Motor neuron (in vitro differentiated cells): ENCODE data around the gene BIRC2. TPM values are rescaled to one million over a fixed set of nuclear protein-coding genes. Genes with fewer than 3 reads are reported as not detected.
"Not testable (repeated sequence)": the region's sequence is repeated elsewhere in the genome, so short reads cannot be mapped to it uniquely, and the experiment has no call there.

Experiments
- ATAC-seq, 8 experiments: fragments of 200-7000 bp; cut with Tn5 transposase; replicated peaks in 6 of 8; 2 replicates each; pipeline ENCODE4 v1.8.0; 2021; ENCODE audit warnings: mild to moderate bottlenecking in 8 of 8, moderate library complexity in 8 of 8
- H3K27ac ChIP-seq, 2 donors: fragments of 250-450 bp; sonication (Bioruptor Pico); 2 replicates each; pipeline ENCODE4 v1.9.0; 2021; ENCODE audit warnings: antibody characterized with exemption in 2 of 2, mild to moderate bottlenecking in 2 of 2, moderate library complexity in 1 of 2
- H3K4me1 ChIP-seq, 2 donors: fragments of 250-450 bp; sonication (Bioruptor Pico); replicated peaks in 1 of 2; 2 replicates each; pipeline ENCODE4 v1.6.1; 2021; ENCODE audit warnings: antibody characterized with exemption in 2 of 2, mild to moderate bottlenecking in 2 of 2, moderate library complexity in 1 of 2
- H3K4me3 ChIP-seq, 5 donors: fragments of 250-450 bp; sonication (Bioruptor Pico); 2 replicates each; pipeline ENCODE4 v1.9.0; 2021; ENCODE audit warnings: antibody characterized with exemption in 5 of 5, mild to moderate bottlenecking in 5 of 5, moderate library complexity in 4 of 5
- WGBS, 10 experiments: fragments of 450-650 bp; shearing (Covaris generic); methylation state at CpG; one replicate each; pipeline ENCODE4 v1.0.0; 2022; 5-methylcytosine and 5-hydroxymethylcytosine counted together
- in situ Hi-C, 9 experiments: fragments of 400-800 bp; cut with MboI; loops; one replicate each; pipeline ENCODE4 v1.15.0; 2021; ENCODE audit warnings: low sequenced_read_pairs in 9 of 9, low pct_unique_long_range_greater_than_20kb in 2 of 9; ENCODE audit not compliant: unreplicated experiment in 9 of 9
- total RNA-seq, 8 experiments: library from RNA; unstranded; fragments of 300-600 nt; gene quantifications; 2 replicates each; pipeline versions ENCODE4 v1.2.3 to v1.2.4, GENCODE V29; 2022

Gene BIRC2
- total RNA-seq, 8 experiments from 2014 or later, result 22.1 to 65.0 (median 49.4) TPM

DNA sequence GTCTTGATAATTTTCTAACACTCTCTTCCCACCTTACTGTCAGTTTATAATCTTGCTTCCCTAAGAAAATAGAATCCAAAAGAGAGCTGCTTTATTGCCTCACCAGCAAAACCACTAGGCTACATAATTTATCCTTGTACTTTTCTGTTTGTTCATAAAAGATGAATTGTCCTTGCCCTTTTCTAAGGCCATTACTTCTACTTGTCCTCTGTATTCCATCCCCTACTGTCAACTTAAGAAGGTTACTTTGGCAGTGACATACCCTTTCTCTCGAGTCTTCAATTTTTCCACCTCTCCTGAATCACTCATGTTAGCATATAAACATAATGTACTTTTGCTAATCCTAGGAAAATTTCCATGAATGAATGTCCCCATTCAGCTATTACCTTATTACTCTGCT is 18.0 kb downstream of the BIRC2 start:
- WGBS, 10 experiments, result 67 to 100% (median 93%) methylated on average over 1 of the region's 1 CpG; no CpG with 5 or more reads in 2 of the 10 experiments
- no peak overlapping the region for H3K4me3 ChIP-seq
- no peaks in the 10 kb centered on the region for H3K4me1 ChIP-seq
- ATAC-seq, result no peak
- no peak overlapping the region for H3K27ac ChIP-seq
- in situ Hi-C loops, result loop anchor here in 1 of 9 experiments (25.0 kb wide), 1 partner anchor 247 kb away; no protein-coding TSS in a partner anchor

DNA sequence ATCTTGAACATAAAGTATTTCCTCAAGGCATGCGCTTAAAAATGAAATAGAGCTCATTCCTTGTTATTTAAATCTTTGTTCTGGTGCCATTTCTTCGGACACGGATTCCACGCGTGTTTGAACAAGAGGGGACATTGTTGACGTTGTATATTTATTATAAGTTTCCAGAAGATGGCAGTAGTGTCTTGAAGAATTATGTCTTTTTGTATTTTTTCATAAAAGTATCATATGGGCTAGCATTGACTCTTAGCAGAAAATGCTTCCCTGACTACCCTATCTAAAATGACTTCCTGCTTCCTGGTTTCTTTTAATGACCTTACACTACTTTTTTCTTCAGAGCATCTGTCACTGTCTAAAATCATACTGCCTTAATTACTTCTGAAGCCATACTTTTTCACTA is 20.4 kb downstream of the BIRC2 start:
- no peak overlapping the region for H3K27ac ChIP-seq
- in situ Hi-C loops, result loop anchor here in 1 of 9 experiments (25.0 kb wide), 1 partner anchor 245 kb away; no protein-coding TSS in a partner anchor
- H3K4me3 ChIP-seq, result no peak overlapping the region
- ATAC-seq, result peak in 1 of 8 experiments; percentile 72
- no peaks in the 10 kb centered on the region for H3K4me1 ChIP-seq
- 51 to 100% (median 79%) methylated on average over 3 to 6 of the region's 6 CpGs for WGBS, 10 experiments

DNA sequence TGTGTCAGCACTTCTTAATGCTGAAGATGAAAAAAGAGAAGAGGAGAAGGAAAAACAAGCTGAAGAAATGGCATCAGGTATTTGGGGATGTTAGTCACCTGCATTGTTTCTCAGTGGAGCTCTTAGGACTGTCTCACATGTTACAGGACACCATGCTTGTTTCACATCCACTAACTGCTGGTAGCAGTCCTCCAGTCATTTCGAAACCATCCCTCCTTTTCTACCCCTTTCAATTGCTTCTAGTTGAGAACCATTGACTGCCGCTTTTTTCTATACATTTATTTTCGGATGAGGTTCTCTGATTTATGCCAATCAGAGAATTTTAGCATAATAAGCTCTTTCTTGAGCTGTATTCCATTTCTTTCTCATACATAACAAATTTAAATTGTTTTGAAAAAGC is 21.5 kb downstream of the BIRC2 start:
- Histone ChIP-seq H3K4me1 (no peaks in the 10 kb centered on the region), H3K4me3 (no peak overlapping the region), H3K27ac (no peak overlapping the region)
- no peak for ATAC-seq
- in situ Hi-C loops, result loop anchor here in 1 of 9 experiments (25.0 kb wide), 1 partner anchor 244 kb away; no protein-coding TSS in a partner anchor
- WGBS, 10 experiments, result 67 to 100% (median 98%) methylated on average over 2 to 3 of the region's 3 CpGs

DNA sequence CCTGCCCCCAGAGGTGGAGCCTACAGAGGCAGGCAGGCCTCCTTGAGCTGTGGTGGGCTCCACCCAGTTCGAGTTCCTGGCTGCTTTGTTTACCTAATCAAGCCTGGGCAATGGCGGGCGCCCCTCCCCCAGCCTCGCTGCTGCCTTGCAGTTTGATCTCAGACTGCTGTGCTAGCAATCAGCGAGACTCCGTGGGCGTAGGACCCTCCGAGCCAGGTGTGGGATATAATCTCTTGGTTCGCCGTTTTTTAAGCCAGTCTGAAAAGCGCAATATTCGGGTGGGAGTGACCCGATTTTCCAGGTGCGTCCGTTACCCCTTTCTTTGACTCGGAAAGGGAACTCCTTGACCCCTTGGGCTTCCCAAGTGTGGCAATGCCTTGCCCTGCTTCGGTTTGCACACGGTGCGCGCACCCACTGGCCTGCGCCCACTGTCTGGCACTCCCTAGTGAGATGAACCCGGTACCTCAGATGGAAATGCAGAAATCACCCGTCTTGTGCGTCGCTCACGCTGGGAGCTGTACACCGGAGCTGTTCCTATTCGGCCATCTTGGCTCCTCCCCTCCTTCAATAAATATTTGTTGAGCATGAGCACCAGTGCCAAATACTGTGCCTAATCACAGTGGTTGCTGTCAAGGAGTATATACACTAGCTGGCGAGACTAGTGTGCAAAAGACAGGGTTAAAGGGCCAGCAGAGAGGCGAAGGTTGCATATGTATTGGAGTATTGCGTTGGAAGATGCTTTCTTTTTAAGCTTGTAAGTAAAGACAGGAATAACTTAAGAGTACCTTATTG is 27.8 kb downstream of the BIRC2 start:
- H3K4me3 ChIP-seq, result peak overlapping the region in 4 of 5 donors; percentile 20 to 29 (median 24)
- in situ Hi-C loops, result loop anchor here in 3 of 9 experiments (25.0 kb wide), 2 partner anchors 112 to 237 kb away; no protein-coding TSS in a partner anchor
- peak in 2 of 8 experiments; percentile 19 to 26 for ATAC-seq
- 42 to 100% (median 78%) methylated on average over 1 to 11 of the region's 31 CpGs; no CpG with 5 or more reads in 1 of the 10 experiments for WGBS, 10 experiments
- H3K27ac ChIP-seq, result peak overlapping the region; percentile 61 to 68
- H3K4me1 ChIP-seq, result not testable (repeated sequence)

DNA sequence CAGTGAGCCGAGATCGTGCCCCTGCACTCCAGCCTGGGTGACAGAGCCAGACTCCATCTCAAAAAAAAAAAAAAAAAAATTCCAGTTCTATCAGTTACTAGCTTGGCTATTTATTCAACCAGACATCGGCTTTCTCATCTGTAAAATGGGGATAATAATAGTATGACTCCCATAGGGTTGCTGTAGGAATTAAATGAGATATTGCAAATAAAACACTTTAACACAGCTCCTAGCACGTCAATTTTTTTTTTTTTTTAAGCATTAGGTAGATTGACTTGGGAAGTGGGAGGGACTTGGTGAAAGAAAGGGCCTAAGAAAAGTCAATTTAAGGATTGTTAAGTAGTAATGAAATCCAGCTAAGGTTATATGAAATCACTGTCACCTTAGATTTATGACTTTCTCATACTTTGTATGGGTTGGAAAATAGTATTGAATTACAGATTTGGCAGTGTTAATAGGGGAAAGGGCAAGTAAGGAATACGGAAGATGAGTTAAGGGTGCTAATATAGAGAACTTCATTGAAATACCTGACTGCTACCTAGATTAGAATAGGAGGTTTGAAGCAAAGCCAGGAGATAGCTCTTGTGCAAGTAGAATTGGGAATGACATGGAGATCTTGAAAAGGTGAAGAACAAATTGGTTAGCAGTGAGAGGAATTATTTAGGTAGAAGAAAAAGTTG is 28.8 kb downstream of the BIRC2 start:
- ATAC-seq, result no peak
- WGBS, 10 experiments, result 90 to 100% (median 100%) methylated on average over 1 to 5 of the region's 5 CpGs
- in situ Hi-C loops, result loop anchor here in 3 of 9 experiments (25.0 kb wide), 1 partner anchor 111 kb away; no protein-coding TSS in a partner anchor
- H3K4me3 ChIP-seq, result no peak overlapping the region
- H3K27ac ChIP-seq, result no peak overlapping the region
- peaks cover 5 to 9% of the 10 kb centered on the region in 2 donors for H3K4me1 ChIP-seq

DNA sequence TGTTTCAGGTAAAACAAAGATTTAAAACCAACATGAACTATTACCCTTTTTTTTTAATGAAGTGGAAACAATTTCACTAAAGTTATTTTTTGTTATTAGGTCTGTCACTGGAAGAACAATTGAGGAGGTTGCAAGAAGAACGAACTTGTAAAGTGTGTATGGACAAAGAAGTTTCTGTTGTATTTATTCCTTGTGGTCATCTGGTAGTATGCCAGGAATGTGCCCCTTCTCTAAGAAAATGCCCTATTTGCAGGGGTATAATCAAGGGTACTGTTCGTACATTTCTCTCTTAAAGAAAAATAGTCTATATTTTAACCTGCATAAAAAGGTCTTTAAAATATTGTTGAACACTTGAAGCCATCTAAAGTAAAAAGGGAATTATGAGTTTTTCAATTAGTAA is 30.9 kb downstream of the BIRC2 start:
- Histone ChIP-seq H3K4me3 (no peak overlapping the region), H3K27ac (no peak overlapping the region), H3K4me1 (peaks cover 5 to 9% of the 10 kb centered on the region in 2 donors)
- ATAC-seq, result no peak
- in situ Hi-C loops, result loop anchor here in 3 of 9 experiments (25.0 kb wide), 1 partner anchor 109 kb away; no protein-coding TSS in a partner anchor
- WGBS, 10 experiments, result 60 to 100% (median 85%) methylated on average over 1 to 2 of the region's 2 CpGs; no CpG with 5 or more reads in 1 of the 10 experiments

DNA sequence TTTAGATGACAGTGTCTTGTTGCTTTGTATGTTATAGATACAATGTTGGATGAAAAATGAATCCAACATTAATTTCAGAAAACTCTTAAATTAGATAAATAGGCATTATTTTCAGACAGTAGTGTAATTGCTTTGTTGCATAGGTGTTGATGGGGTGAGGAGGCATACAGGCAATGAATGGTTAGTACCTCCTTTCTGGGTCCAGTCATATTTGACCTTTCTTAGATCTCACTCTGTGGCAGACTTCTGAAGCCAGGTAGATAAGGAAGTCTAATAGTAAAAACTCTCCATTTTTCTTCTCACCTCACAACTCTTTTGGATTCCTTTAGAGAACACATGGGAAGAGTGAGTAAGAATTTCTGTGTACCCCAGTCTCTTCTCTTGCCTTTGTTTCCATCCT is 31.8 kb downstream of the BIRC2 start:
- Histone ChIP-seq H3K4me3 (no peak overlapping the region), H3K27ac (no peak overlapping the region), H3K4me1 (peaks cover 5 to 9% of the 10 kb centered on the region in 2 donors)
- no peak for ATAC-seq
- in situ Hi-C loops, result loop anchor here in 3 of 9 experiments (25.0 kb wide), 1 partner anchor 108 kb away; no protein-coding TSS in a partner anchor

DNA sequence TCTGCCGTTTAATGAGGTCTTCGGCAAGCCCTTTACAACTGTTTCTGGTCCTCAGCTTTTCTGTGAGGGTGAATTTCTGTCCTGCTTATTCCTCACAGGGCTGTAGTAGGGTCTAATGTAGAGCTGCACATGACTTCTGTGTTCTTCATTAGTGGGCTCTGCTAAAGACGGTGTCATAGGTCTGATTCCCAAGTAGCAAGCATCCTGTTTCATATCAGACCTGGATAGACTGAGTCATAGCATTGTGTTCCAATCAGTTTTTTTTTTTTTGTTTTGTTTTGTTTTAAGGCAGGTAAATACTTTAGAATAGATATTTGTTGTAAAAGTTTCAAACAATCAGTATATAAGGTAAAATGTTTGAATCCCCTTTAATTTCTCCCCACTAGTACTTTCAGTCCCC is 35.4 kb downstream of the BIRC2 start:
- in situ Hi-C loops, result loop anchor here in 3 of 9 experiments (25.0 kb wide), 1 partner anchor 105 kb away; no protein-coding TSS in a partner anchor
- H3K4me1 ChIP-seq, result peaks cover 5 to 6% of the 10 kb centered on the region in 2 donors
- no peak overlapping the region for H3K4me3 ChIP-seq
- WGBS, 10 experiments, result 78 to 100% (median 94%) methylated on average over 1 to 3 of the region's 3 CpGs; no CpG with 5 or more reads in 2 of the 10 experiments
- ATAC-seq, result no peak
- no peak overlapping the region for H3K27ac ChIP-seq

DNA sequence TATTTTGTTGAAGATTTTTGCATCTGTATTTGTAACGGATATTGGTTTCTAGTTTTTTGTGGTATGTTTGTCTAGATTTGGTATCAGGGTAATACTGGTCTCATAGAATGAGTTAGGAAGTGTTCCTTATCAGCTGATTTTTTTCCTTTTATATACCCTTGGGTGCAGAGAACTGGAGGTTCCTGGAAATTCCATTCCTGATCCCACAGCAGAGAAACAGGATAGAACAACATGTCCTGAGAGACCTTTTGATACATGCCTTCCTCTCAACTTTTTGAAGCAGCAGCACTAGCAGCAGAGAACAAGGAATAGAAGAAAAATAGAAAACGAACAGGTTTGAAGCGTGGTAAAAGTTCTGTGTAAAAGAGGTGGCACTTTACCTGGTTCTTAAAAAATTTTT is 36.8 kb downstream of the BIRC2 start:
- WGBS, 10 experiments, result 90 to 100% (median 96%) methylated on average over 1 to 3 of the region's 3 CpGs
- no peak for ATAC-seq
- in situ Hi-C loops, result loop anchor here in 3 of 9 experiments (25.0 kb wide), 1 partner anchor 103 kb away; no protein-coding TSS in a partner anchor
- Histone ChIP-seq H3K4me1 (peaks cover 5 to 6% of the 10 kb centered on the region in 2 donors), H3K27ac (no peak overlapping the region), H3K4me3 (no peak overlapping the region)

DNA sequence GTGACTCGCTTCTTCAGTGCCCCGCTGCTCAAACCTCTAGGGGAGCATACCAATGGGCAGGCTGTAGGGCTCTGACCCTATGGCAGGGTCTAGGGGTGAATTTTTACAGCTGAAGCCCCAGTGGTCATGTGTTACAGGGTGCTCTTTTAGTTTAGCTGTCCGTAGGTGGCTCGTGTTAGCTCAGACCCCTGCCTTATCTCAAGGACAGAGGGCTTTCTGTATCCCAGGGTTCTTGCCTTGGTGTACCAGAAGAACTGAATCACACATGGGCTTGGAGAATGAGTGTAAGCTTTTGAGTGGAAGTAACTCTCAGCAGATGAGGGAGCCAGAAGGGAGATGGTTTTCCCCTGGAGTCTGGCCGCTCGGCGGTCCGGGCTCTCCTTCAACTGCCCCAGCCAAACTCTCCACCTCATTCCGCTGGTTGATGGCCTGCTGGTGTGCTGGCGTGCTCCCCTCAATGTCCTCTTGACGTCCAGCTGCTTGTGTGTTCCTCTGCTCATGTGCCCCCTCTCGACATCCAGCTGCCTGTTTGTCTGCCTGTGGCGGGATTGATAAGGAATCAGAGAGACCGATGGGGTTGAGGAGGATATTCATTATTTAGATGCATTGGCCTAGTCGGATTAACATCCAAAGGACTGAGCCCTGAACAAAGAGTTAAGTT is 37.5 kb downstream of the BIRC2 start:
- 40 to 100% (median 58%) methylated on average over 1 to 11 of the region's 15 CpGs; no CpG with 5 or more reads in 1 of the 10 experiments for WGBS, 10 experiments
- no peak overlapping the region for H3K4me3 ChIP-seq
- in situ Hi-C loops, result loop anchor here in 3 of 9 experiments (25.0 kb wide), 1 partner anchor 103 kb away; no protein-coding TSS in a partner anchor
- H3K27ac ChIP-seq, result peak overlapping the region in 1 of 2 donors; percentile 16
- peak in 1 of 8 experiments; percentile 17 for ATAC-seq
- H3K4me1 ChIP-seq, result peaks cover 5 to 6% of the 10 kb centered on the region in 2 donors

DNA sequence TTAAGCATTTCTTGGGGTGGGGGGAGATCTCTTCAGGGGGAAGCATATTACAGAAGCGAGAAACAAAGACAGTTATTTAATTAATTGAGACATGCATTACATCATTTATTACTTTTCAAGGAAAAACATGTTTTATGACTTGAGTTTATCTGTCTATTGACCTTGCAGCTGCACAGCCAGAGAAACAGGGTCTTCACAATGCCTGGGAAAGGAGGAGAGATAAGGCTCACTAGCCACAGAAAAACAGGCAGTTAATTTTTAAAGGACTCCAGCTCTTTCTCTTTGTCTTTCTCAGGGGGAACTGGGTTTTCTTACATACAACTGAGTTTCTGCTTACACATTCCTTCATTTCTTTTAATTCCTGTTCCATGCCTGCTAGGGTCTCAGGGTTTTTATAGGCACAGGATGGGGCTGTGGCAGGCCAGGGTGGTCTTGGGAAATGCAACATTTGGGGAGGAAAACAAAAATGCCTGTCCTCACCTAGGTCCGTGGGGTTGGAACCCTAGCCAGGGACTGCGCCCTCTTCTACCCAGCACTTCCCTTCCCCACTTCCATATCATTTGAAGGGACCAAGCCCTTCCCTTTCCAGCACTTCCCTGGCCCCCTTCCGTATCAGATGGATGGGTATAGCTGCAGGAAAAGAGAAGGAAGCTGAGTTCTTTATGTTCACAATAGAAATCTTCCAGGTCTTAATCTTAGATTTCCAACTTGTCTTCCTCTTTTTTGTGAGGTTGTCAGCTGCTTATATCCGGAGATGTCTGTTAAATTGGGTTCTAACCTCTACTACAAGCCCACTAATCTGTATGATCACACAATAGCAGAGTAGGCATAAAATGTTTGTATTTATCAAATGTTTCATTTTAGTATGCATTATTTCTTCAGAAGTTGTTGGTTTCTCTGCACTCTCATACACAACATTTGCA is 38.3 kb downstream of the BIRC2 start:
- no peak overlapping the region for H3K4me3 ChIP-seq
- in situ Hi-C loops, result loop anchor here in 3 of 9 experiments (25.0 kb wide), 1 partner anchor 102 kb away; no protein-coding TSS in a partner anchor
- no peak overlapping the region for H3K27ac ChIP-seq
- H3K4me1 ChIP-seq, result peaks cover 5 to 6% of the 10 kb centered on the region in 2 donors
- ATAC-seq, result no peak
- WGBS, 10 experiments, result 60 to 100% (median 90%) methylated on average over 1 to 5 of the region's 5 CpGs; no CpG with 5 or more reads in 1 of the 10 experiments
